GM19452 (cell line): ENCODE measurements around the gene CSRNP2.

Experiments used
- ATAC-seq: cut with Tn5 transposase; IDR thresholded peaks from one replicate; pipeline ENCODE4 v1.9.1; 2021; ENCODE audit not compliant: unreplicated experiment

CSRNP2 gene, protein sequence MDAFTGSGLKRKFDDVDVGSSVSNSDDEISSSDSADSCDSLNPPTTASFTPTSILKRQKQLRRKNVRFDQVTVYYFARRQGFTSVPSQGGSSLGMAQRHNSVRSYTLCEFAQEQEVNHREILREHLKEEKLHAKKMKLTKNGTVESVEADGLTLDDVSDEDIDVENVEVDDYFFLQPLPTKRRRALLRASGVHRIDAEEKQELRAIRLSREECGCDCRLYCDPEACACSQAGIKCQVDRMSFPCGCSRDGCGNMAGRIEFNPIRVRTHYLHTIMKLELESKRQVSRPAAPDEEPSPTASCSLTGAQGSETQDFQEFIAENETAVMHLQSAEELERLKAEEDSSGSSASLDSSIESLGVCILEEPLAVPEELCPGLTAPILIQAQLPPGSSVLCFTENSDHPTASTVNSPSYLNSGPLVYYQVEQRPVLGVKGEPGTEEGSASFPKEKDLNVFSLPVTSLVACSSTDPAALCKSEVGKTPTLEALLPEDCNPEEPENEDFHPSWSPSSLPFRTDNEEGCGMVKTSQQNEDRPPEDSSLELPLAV

DNA sequence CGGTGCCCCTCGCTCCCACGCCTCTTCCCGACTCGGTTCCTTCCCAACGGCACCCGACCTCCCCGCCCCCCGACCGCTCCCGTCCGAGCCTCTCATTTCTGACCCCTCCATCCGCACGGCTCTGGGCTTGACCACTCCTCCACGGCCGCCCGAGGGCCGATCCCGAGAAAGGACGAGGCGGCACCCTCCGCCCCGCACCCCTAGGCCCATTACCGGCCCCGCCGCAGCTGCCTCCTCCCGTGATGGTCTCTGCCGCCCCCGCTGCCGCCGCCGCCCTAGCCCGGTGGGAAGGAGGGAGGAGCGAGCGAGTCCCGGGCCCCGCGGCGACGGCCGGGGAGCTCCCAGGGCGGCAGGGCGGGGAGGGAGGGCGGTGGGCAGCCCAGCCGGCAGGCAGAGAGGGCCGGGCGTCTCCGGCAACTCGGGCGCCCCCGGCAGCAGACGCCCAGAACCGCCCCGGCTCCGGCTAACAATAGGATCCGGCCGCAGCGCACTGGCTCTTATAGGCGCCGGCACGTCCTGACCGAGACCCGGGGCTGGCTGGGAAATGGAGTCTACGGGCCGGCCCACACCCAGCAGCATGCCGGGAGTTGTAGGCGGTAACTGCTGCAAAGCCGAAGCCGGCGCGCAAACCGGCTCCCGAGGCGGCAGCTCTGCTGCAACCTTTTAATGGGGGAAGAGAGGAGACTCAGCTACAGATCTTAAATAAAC lies at the start of gene CSRNP2:
Gene CSRNP2 (minus strand): TSS at position 471 of the 708 bp plus-strand sequence. CDS start 7,035 bp downstream, outside the sequence.
- peak; percentile 96 for ATAC-seq

DNA sequence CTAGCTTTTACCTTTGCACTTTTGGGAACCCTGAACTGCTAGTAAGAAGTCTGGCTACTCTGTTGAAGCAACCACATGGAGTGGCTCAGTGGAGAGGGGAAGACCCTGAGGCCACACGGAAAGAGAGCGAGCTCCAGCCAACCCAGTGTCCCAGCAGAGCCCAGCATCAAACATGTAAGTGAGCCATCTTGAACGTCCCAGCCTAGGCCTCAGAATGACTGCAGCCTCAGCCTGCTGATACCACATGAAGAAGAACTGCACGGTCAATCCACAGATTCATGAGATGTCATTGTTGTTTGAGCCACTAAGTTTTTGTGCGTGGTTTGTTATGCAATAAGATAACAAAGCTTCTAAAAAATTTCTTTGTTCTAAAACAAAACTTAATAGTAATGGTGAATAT lies 49.3 kb upstream of the CSRNP2 start:
- no peak for ATAC-seq

DNA sequence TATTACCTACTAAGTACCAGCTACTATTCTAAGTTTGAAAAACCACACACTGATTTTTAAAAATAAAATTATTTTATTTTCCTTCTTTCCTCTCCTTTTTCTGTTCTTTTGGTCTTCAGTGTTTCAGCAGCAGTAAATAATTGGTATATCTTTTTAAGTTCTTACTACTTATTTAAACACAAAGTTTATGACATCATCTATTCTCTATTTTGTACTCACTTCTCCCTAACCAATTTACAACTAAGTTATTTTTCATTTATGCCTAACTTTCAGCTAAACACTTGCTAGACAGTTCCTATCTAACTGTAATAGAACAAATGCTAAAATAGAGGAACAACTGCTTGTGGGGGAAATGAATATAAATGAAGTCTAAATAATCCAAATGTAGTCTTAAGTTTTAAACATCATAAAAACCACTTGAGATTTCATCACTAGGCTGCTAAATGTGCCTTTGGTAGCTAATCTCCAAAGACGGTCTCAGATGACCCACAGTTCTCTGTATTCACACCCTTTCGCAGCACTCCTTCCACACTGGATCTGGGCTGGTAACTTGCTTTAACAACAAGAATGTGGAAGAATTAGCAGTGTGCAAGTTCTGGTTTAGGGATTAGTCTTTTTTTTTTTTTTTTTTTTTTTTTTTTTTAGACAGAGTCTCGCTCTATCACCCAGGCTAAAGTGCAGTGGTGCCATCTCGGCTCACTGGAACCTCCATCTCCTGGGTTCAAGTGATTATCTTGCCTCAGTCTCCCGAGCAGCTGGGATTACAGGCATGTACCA lies 48.5 kb upstream of the CSRNP2 start:
- no peak for ATAC-seq

DNA sequence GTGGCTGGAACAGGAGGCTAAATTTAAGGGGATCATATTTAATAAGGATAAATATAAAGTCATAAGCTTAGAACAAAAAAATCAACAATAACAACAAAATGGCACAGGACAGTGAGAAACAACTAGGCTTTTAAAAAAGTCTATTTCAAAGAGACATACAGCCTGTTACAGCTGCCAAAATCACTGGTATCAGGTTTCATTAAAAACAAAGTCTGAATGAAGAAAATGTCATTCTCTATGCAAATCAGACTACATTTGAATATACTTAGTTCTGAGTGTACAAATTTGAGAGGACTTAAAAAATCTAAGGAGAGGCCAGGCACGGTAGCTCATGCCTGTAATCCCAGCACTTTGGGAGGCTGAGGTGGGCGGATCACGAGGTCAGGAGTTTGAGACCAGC lies 45.5 kb upstream of the CSRNP2 start:
- ATAC-seq: no peak

DNA sequence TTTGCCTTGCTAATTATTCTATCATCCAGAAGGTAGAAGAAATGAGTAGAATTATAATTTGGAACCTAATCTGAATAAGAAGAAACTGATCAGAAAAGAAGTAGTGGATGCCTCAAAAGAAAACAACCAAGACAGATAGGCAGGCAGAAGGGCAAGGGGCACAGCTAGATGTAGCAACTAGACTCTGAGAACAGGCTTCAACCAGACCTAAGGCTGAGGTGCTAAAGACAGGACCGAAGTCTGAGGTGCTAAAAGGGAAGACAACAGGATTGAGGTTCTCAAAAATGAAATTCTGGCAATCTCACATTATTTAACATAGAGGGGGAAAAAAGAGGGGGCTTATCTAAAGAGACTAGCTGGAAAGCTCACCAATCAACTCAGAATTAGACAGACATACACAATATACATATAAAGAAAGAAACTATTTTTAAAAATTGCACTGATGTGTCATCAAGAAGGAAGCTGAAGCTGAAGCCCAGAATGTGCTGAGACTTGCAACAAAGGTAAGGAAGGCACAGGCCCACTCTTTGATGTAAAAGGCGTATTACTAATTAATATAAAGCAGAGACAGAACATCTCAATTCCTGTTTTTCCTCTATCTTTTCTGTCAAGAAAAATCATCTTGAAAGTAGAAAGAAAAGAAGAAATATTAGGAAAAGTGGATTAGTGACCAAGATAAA lies 43.8 kb upstream of the CSRNP2 start:
- ATAC-seq: no peak

DNA sequence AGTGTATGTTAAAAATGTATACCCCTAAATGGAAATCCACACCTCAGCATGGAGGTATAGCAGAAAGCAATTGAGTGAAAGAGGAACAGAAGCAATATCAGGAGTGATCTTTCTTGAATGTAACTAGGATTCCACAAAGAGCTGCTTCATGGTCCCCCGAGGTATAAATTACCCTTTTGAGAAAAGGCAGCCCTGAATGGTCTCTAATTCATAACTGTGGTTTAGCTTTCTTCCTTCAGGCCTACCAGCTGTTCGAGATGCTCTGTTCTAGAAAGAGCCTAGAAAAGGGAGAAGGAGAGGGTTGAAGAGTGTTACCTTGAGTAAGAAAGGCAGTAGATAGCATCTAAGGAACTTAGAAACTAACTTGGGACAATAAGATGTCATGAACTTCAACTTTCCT lies 42.9 kb upstream of the CSRNP2 start:
- no peak for ATAC-seq

DNA sequence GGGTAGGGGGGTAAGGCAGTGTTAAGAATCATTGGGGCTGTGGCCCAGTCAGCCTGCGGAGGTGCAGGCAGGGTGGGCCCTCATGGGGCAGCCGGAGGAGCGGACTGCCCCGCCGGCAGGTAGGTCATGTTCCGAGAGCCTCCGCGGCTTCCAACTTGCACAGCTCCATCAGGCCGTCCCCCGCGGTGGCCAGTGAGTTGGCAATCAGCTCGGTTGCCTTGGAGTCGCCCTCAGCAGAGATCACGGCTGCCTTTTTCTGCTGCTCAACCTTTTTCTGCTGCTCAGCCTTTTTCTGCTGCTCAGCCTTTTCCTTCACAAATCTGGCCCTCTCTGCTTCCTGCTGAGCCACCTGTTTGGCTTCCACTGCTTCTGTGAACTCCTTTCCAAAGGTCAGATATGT lies 41.1 kb upstream of the CSRNP2 start:
- ATAC-seq: no peak

DNA sequence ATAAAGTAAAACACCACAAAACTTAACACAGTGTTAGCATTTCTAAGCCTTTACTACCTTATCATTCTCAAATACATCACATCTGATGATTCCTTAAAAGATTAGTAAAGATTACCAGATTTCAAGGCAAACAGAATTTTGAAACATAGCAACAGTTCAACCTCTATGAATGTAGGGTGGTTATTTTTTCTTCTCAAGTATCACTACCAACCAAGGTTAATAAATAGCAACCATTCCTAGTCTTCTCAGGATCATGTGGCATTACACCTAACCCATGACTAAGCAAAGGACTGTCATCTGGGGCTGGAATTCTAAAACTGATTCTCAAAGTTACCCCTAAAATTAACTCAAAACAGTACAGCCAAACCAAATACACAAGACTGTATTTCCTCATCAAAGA lies 39.4 kb upstream of the CSRNP2 start:
- ATAC-seq: no peak

DNA sequence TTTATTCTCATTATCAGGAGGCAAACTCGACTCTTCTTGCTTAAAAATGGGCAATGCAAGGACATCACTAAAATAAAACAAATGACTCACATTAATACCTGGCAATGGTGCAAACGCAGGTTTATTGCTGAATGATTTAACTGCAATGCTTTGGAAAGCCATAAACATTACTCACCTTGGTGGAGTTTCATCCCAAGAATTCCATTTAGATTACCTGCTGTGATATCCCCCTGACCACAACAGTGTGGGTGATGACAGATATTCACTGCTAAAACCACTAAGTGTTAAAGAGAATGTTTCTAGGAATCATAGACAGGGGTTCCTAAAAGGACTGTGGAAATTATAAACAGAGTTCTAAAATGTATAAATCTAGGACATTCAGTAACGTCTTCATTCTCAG lies 35.3 kb upstream of the CSRNP2 start:
- ATAC-seq: no peak

DNA sequence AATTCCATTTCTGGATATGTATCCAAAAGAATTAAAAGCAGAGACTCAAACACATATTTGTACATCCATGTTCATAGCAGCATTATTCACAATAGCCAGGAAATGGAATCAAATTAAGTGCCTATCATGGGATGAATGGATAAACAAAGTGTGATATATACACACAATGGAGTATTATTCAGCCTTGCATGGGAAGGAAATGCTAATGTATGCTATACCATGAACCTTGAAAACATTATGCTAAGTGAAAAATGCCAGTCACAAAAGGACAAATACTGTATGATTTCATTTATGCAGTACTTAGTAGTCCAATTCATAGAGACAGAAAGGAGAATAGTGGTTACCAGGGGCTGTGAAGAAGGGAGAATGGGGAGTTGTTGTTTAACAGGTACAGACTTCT lies 32.1 kb upstream of the CSRNP2 start:
- no peak for ATAC-seq

DNA sequence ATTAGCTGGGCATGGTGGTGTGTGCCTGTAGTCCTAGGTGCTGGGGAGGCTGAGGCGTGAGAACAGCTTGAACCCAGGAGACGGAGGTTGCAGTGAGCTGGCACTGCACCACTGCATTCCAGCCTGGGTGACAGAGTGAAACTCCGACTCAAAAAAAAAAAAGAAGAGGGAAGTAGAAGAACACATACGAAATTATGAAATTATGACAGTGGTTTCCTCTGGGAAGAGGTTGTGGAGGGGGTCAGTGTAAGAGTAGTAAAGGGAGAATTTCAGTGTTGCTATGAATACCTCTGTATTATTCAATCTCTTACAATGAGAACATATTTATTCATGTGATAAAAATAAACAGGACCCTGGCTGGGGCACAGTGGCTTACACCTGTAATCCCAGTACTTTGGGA lies 24.7 kb upstream of the CSRNP2 start:
- no peak for ATAC-seq

DNA sequence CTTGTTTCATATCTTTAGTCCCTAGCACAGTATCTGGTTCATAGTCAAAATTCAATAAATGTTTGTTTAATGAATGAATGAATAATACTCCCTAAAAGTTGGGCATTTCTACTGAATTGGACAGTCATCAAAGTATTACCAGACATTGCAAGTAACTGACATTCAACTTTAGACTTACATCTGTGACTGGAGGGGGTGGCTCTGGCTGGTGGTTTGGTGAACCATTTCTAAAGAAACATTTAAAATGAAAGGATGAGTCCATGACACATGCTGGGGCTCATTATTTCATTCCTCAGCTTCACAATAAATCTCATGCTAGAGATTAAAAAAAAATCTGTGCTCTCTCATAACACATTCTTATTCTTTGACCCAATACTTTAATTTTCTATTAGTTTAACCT lies 20.6 kb upstream of the CSRNP2 start:
- ATAC-seq: no peak

DNA sequence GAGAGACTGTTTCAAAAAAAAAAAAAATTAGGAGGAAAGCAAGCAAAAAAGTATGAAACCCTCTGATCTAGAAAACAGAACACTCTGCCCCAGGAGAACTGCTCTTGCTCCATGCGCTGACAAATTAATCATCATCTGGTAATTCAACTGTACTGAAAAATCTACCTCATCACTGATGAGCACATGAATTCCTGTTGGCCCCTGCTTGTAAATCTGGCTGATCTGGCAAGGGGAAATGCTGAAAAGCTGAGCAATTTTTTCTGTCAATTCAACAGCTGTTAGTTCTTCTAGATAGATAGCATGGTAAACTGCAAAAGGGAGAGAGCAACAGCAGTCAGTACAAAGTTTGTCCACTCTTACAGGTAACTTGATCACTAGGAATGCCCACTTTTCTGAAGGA lies 15.2 kb upstream of the CSRNP2 start:
- ATAC-seq: no peak

DNA sequence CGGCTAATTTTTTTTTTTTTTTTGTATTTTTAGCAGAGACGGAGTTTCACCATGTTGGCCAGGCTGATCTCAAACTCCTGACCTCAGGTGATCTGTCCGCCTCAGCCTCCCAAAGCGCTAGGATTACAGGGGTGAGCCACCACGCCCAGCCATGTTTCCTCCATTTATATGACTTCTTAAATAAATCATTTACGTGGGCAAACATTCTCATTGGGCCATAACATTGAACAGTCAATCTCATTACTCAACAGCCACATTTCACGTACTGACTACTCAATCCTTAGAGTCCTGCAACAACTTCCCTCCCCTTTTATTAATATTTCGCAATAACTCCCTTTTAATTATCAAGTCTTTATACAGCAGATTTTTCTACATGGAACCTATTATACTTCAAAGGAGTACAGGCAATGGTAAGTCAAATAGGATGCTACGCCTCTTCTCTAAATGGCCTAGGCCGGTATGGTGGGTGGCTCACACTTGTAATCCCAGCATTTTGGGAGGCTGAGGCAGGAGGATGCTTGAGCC lies 7.4 kb upstream of the CSRNP2 start:
- ATAC-seq: no peak

DNA sequence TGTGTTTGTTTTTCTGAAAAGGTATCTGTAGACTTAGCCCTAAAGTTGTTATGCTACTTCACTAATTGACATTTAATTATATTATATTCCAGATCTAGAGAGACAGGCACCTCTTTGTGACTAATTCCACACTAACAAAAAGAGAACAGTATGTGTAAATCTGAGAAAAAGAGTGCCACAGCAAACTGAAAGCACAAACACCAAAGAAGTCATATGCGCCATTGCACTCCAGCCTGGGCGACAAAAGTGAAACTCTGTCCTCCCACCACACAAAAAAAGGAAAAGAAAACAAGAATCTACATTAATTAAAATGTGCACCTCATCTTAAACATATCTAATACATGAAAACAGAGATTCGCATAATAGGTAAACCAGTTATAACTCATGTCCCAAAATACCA lies 4.4 kb upstream of the CSRNP2 start:
- ATAC-seq: no peak

DNA sequence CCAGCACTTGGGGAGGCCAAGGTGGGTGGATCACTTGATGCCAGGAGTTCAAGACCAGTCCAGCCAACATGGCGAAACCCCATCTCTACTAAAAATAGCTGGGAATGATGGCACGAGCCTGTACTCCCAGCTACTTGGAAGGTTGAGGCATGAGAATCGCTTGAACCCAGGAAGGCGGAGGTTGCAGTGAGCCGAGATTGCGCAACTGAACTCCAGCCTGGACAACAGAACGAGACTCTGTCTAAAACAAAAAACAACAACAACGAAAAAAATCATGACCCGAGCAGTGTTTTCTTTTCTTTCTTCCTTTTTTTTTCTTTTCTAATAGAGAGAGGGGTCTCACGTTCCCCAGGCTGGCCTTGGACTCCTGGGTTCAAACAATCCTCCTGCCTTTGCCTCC lies 3.5 kb upstream of the CSRNP2 start:
- ATAC-seq: no peak

DNA sequence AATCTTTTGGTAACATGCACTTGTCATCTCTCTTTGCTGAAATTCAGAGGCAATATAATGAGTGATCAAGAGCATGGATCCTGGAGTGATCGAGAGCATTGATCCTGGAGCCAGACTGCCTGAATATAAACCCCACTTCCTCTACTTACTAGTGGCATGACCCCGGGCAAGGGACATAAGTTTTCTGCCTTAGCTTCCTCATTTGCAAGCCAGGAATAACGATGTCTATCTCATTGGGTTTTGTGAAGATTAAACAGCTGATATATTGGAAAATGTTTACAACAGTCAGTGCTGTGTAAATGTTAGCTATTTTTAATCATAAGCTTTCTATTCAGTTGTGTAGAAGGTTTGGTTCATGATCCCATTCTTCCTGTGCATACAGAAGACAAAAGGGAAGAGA lies 2.4 kb upstream of the CSRNP2 start:
- ATAC-seq: no peak

DNA sequence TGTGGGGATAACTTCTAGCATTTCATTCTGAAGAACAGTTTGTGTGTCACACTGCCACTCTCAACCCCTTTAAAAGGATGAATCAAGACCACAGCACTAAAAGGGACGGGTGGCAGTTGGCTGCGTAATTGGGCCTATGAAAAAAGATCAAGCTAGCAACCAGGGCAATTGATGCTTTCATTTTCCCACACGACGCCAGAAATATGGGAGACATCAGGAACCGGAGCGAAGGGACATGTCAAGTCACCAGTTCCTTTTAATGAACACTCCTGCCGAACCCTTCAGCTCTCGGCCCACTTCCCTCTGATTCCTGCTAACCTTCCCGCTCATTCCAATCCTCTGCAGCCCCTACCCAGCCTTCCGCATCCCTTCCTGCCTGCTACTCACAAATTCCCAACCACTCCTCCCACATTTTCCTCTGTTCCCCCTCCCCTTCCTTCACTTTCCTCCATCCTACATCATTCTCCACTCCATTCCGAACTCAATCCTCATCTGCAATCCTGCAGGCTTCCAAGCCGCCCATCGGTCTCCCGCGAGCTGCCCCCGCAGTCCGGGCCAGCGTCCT lies 753 bp downstream of the CSRNP2 start:
- ATAC-seq: peak; percentile 1

DNA sequence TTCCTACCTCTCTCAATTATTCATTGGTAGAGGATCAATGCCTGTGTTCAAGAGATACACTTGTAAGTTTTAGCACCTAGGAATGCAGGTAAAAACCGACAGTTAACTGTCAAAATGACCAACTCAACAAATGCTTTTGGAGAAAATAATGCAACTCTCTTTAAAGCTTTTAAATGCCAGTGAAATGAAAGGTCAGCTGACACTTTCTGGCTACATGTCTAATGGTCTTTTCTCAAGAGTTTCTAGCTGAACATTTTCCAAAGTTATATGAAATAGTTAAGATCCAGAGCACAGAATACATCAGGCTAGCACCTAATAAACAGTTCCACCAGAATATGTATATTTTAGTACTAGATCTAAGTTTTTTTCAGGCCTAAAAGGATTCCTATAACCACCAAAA lies 2.0 kb downstream of the CSRNP2 start:
- ATAC-seq: no peak

DNA sequence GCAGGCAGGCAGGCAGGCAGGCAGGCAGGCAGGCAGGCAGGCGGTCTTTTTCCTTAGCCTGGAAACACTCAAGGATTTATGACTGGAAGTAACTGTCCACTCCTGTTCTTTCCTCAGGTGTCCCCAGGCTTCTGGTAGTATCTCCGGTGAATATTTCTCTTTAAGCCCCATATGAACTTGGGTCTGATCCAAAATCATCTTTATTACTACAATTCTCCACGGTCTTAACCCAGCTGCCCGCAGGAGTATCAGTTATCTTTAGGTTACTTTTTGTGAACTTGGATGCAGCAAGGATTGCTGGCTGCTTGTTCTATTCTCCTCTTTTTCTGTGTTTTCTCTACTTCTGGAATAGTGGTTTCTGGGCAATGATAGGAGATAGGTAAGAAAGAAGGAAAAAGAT lies 3.3 kb downstream of the CSRNP2 start:
- ATAC-seq: no peak
